D721Med (cell line): ENCODE data around the gene BAHD1.

Experiments
- DNase-seq: peaks from one replicate; pipeline ENCODE4 v3.0.0; 2011; ENCODE audit warnings: low spot score; ENCODE audit not compliant: insufficient read length
- FAIRE-seq: peaks from 2 replicates; lab custom pipeline; 2011; peaks lifted over from hg19 to GRCh38; lab: Jason Lieb, UNC
- TF ChIP-seq, protein P1 (sequence below): IDR thresholded peaks from 2 replicates; pipeline ENCODE4 v1.5.1; 2012; ENCODE audit warnings: mild to moderate bottlenecking, control low read depth; ENCODE audit not compliant: insufficient read depth; ENCODE audit errors: missing control alignments

The BAHD1 gene

DNA sequence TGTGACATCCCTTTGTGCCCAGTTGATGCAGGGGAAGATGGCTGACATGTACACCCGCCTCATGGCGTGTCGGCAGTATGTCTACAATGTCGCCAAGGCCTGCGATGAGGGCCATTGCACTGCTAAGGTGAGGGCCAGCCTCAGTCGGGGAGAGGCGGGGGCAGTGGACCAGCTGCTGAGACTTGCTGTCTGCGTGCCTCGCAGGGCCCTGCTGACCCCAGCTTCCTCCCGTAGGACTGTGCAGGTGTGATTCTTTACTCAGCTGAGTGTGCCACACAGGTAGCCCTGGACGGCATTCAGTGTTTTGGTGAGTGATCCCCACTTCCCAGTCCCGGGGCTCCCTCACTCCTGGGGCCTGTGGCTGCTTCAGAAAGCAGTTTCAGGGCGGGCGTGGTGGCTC lies 24.7 kb upstream of the BAHD1 start:
- DNase-seq, result no peak
- TF ChIP-seq, protein P1, sequence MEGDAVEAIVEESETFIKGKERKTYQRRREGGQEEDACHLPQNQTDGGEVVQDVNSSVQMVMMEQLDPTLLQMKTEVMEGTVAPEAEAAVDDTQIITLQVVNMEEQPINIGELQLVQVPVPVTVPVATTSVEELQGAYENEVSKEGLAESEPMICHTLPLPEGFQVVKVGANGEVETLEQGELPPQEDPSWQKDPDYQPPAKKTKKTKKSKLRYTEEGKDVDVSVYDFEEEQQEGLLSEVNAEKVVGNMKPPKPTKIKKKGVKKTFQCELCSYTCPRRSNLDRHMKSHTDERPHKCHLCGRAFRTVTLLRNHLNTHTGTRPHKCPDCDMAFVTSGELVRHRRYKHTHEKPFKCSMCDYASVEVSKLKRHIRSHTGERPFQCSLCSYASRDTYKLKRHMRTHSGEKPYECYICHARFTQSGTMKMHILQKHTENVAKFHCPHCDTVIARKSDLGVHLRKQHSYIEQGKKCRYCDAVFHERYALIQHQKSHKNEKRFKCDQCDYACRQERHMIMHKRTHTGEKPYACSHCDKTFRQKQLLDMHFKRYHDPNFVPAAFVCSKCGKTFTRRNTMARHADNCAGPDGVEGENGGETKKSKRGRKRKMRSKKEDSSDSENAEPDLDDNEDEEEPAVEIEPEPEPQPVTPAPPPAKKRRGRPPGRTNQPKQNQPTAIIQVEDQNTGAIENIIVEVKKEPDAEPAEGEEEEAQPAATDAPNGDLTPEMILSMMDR, result no peak
- FAIRE-seq, result no peak

GRCh38 chr15:40418126-40418525 lies 22.6 kb upstream of the BAHD1 start:
- no peak for FAIRE-seq
- TF ChIP-seq, protein P1, result no peak
- no peak for DNase-seq

DNA sequence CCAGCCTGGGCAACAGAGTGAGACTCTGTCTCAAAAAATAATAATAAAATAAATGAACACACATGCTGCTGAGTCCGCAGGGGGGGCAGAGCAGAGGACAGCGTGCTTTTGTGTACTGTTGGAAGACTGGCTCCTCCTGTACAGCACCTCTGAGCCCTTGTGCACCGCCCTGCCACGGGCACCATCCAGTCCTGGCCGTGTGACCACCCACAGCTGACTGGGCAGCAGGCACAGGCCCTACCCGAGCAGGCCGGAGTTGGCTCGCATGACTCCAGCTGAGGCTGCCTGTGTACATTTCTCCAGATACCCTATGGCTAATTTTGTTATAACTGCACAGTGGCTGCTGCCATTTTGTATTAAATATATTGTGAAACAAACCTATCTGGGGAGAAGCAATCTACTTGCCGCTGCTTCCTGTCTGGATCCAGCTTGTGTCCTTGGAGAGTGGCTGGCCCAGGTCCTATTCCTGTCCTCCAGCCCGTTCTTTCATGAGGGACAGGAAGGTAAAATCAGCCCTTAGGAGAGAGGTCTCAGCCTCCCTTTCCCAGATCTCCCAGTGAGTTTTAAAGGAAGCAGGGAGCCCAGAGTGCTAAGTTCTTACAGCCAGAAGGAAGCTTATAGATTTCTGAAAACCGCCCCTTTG lies 20.6 kb upstream of the BAHD1 start:
- DNase-seq (no peak), FAIRE-seq (no peak)
- TF ChIP-seq, protein P1, result no peak

GRCh38 chr15:40420793-40421192 lies 20.0 kb upstream of the BAHD1 start:
- TF ChIP-seq, protein P1, result no peak
- FAIRE-seq, result no peak

GRCh38 chr15:40421246-40422157 lies 19.3 kb upstream of the BAHD1 start:
- TF ChIP-seq, protein P1, result peak; percentile 69
- FAIRE-seq, result no peak
- DNase-seq, result peak; percentile 81

More at GRCh38 chr15:40420793-40421192, 20.0 kb upstream of the BAHD1 start:
- DNase-seq, result no peak

- TF ChIP-seq, protein P1, result no peak
- DNase-seq (no peak), FAIRE-seq (no peak)
These were observed 16.2 kb upstream of the BAHD1 start for GRCh38 chr15:40424483-40425115.
